ENCODE measurements around the gene PAX8.

GRCh38 chr2:113216321-113216720 lies 62.4 kb downstream of the PAX8 start:
- TF ChIP-seq POLR2A (IDR thresholded peaks at IDR 0.05) (no peak), CTCF (IDR thresholded peaks at IDR 0.05) (no peak)

Data from suprapubic skin (tissue), 3 donors.